Stimulated activated CD4-positive, alpha-beta T cell treated with anti-CD3 and anti-CD28 coated beads, Interleukin-1b, Interleukin-23, amount 100 ng/mL, for 4 hours (primary cell): ENCODE data around the gene TAS2R42.

ENCODE experiments used
- DNase-seq, 2 donors: peaks; one replicate each; pipeline ENCODE4 v3.0.0-alpha.2; 2020; ENCODE audit warnings: low read depth in 2 of 2

The TAS2R42 gene

GRCh38 chr12:11186837-11187236 is at the start of gene TAS2R42:
Gene TAS2R42, minus strand, starts transcription at chr12:11186937. Its CDS starts 0 bp downstream, at chr12:11186937.
- DNase-seq, result no peak

GRCh38 chr12:11233532-11233931 is 46.8 kb upstream of the TAS2R42 start:
- no peak for DNase-seq

GRCh38 chr12:11228296-11228879 is 41.7 kb upstream of the TAS2R42 start:
- DNase-seq, result peak in 1 of 2 donors; percentile 1

GRCh38 chr12:11227373-11227772 is 40.6 kb upstream of the TAS2R42 start:
- no peak for DNase-seq

- DNase-seq, result no peak
These were observed 22.4 kb upstream of the TAS2R42 start for GRCh38 chr12:11209113-11209512.

- no peak for DNase-seq
These were observed 17.4 kb upstream of the TAS2R42 start for GRCh38 chr12:11204173-11204572.

GRCh38 chr12:11202811-11203210 is 16.1 kb upstream of the TAS2R42 start:
- no peak for DNase-seq

- DNase-seq, result no peak
These were observed 3.7 kb downstream of the TAS2R42 start for GRCh38 chr12:11183011-11183410.

GRCh38 chr12:11182529-11182928 is 4.2 kb downstream of the TAS2R42 start:
- DNase-seq, result no peak

GRCh38 chr12:11178250-11178649 is 8.5 kb downstream of the TAS2R42 start:
- DNase-seq, result no peak

GRCh38 chr12:11174022-11174421 is 12.7 kb downstream of the TAS2R42 start:
- DNase-seq, result no peak

- no peak for DNase-seq
These were observed 14.6 kb downstream of the TAS2R42 start for GRCh38 chr12:11171969-11172675.

GRCh38 chr12:11171145-11171968 is 15.4 kb downstream of the TAS2R42 start, which contains the start of gene SMIM10L1:
Gene SMIM10L1, plus strand, starts transcription at chr12:11171194. Its CDS starts 163 bp downstream, at chr12:11171357.
- peak; percentile 76 to 79 for DNase-seq

- DNase-seq, result no peak
These were observed 16.0 kb downstream of the TAS2R42 start for GRCh38 chr12:11170810-11171144.

GRCh38 chr12:11166300-11166699 is 20.4 kb downstream of the TAS2R42 start:
- DNase-seq, result no peak

GRCh38 chr12:11164384-11164783 is 22.4 kb downstream of the TAS2R42 start:
- no peak for DNase-seq

GRCh38 chr12:11162502-11162901 is 24.2 kb downstream of the TAS2R42 start:
- DNase-seq, result no peak

- no peak for DNase-seq
These were observed 27.8 kb downstream of the TAS2R42 start for GRCh38 chr12:11158885-11159444.

- no peak for DNase-seq
These were observed 32.3 kb downstream of the TAS2R42 start for GRCh38 chr12:11154400-11154925.

- DNase-seq, result no peak
These were observed 34.0 kb downstream of the TAS2R42 start for GRCh38 chr12:11152725-11153124.

GRCh38 chr12:11150832-11151231 is 35.9 kb downstream of the TAS2R42 start:
- no peak for DNase-seq

GRCh38 chr12:11147420-11147819 is 39.3 kb downstream of the TAS2R42 start:
- no peak for DNase-seq
